Neural cell (in vitro differentiated cells): Measurements from ENCODE around the gene NT5C3A. TPM values are rescaled to one million over a fixed set of nuclear protein-coding genes. Genes with fewer than 3 reads are reported as not detected.

Experiments used
- H2AFZ ChIP-seq: fragments of 200-600, 300-800 bp; sonication (generic), shearing (Covaris generic); 2 replicates; pipeline ENCODE4 v1.6.0; 2014; ENCODE audit warnings: low read depth, mild to moderate bottlenecking, antibody characterized with exemption, low read length, moderate library complexity
- H3F3A ChIP-seq: fragments of 200-600 bp; shearing (Covaris generic); 2 replicates; pipeline ENCODE4 v1.6.1; 2016; ENCODE audit warnings: mild to moderate bottlenecking, moderate library complexity, mixed read lengths, antibody characterized with exemption, low read length; ENCODE audit not compliant: insufficient read depth, poor library complexity, severe bottlenecking
- H3K27ac ChIP-seq: fragments of 200-600, 300-800 bp; sonication (generic), shearing (Covaris generic); 2 replicates; pipeline ENCODE4 v1.5.1; 2014; ENCODE audit warnings: mild to moderate bottlenecking, low read length, moderate library complexity
- H3K27me3 ChIP-seq: fragments of 300-800, 200-600 bp; sonication (generic), shearing (Covaris generic); 2 replicates; pipeline ENCODE4 v1.6.0; 2014; ENCODE audit warnings: mild to moderate bottlenecking, low read depth, low read length, moderate library complexity; ENCODE audit not compliant: insufficient read depth
- H3K36me3 ChIP-seq: fragments of 300-800, 200-600 bp; sonication (generic), shearing (Covaris generic); 2 replicates; pipeline ENCODE4 v1.5.1; 2014; ENCODE audit warnings: mild to moderate bottlenecking, antibody characterized with exemption, low read length, moderate library complexity; ENCODE audit not compliant: insufficient read depth
- H3K4me2 ChIP-seq: fragments of 300-800, 200-600 bp; sonication (generic), shearing (Covaris generic); 2 replicates; pipeline ENCODE4 v1.6.0; 2014; ENCODE audit warnings: mild to moderate bottlenecking, low read length
- H3K4me3 ChIP-seq: fragments of 300-800, 200-600 bp; sonication (generic), shearing (Covaris generic); 2 replicates; pipeline ENCODE4 v1.5.1; 2014; ENCODE audit warnings: mild to moderate bottlenecking, low read length, moderate library complexity
- H3K79me2 ChIP-seq: fragments of 200-600 bp; shearing (Covaris generic); replicated peaks from 2 replicates; pipeline ENCODE4 v1.6.0; 2014; ENCODE audit warnings: mild to moderate bottlenecking, low read length, moderate library complexity; ENCODE audit not compliant: insufficient read depth
- H3K9ac ChIP-seq: fragments of 300-800, 200-600 bp; sonication (generic), shearing (Covaris generic); 2 replicates; pipeline ENCODE4 v1.6.1; 2016; ENCODE audit warnings: mild to moderate bottlenecking, low read length, mixed read lengths
- H3K9me2 ChIP-seq: fragments of 200-600 bp; shearing (Covaris generic); 2 replicates; pipeline ENCODE4 v1.6.1; 2016; ENCODE audit warnings: mild to moderate bottlenecking, low read length, mixed read lengths; ENCODE audit not compliant: insufficient read depth
- H3K9me3 ChIP-seq: fragments of 200-600, 300-800 bp; sonication (generic), shearing (Covaris generic); 2 replicates; pipeline ENCODE4 v1.6.1; 2016; ENCODE audit warnings: mild to moderate bottlenecking, mixed run types, low read length, moderate library complexity, mixed read lengths
- H4K20me1 ChIP-seq: fragments of 200-600 bp; shearing (Covaris generic); 2 replicates; pipeline ENCODE4 v1.6.1; 2016; ENCODE audit warnings: mild to moderate bottlenecking, mixed run types; ENCODE audit not compliant: insufficient read depth
- EP300 ChIP-seq: fragments of 450-650 bp; conservative IDR thresholded peaks from 2 replicates; pipeline ENCODE4 v1.6.1; 2014; ENCODE audit warnings: antibody characterized with exemption, mild to moderate bottlenecking, moderate library complexity; ENCODE audit not compliant: poor library complexity, severe bottlenecking
- EZH2 ChIP-seq: fragments of 200-600, 300-800 bp; shearing (Covaris generic), sonication (generic); IDR thresholded peaks from 2 replicates; pipeline ENCODE4 v1.6.1; 2014; ENCODE audit warnings: antibody characterized with exemption, low read length, borderline replicate concordance, mild to moderate bottlenecking; ENCODE audit not compliant: insufficient read depth, poor library complexity, severe bottlenecking
- MXI1 ChIP-seq: fragments of 450-650 bp; conservative IDR thresholded peaks from 2 replicates; pipeline ENCODE4 v1.6.1; 2014; ENCODE audit warnings: antibody characterized with exemption, mild to moderate bottlenecking; ENCODE audit not compliant: poor library complexity, severe bottlenecking
- POLR2AphosphoS5 ChIP-seq: IDR thresholded peaks from 2 replicates; pipeline ENCODE4 v1.6.1; 2012
- RAD21 ChIP-seq: fragments of 450-650 bp; conservative IDR thresholded peaks from 2 replicates; pipeline ENCODE4 v1.6.1; 2014; ENCODE audit warnings: antibody characterized with exemption, mild to moderate bottlenecking, moderate library complexity
- SMC3 ChIP-seq: fragments of 450-650 bp; conservative IDR thresholded peaks from 2 replicates; pipeline ENCODE4 v1.6.1; 2014; ENCODE audit warnings: antibody characterized with exemption, mild to moderate bottlenecking, moderate library complexity; ENCODE audit not compliant: poor library complexity
- TAF1 ChIP-seq: IDR thresholded peaks from 2 replicates; pipeline ENCODE4 v1.6.1; 2012; ENCODE audit warnings: low read depth
- polyA plus RNA-seq: library from polyadenylated mRNA; depleted of rRNA; stranded (reverse); fragments of >200 nt; gene quantifications from 2 replicates; pipeline ENCODE4 v1.2.3, GENCODE V29; 2014
- TF ChIP-seq, protein P1 (sequence below): IDR thresholded peaks from 2 replicates; pipeline ENCODE4 v1.6.1; 2012; ENCODE audit warnings: borderline replicate concordance
- TF ChIP-seq, protein P2 (sequence below): fragments of 450-650 bp; IDR thresholded peaks from 2 replicates; pipeline ENCODE4 v1.5.1; 2014; ENCODE audit warnings: antibody characterized with exemption, mild to moderate bottlenecking, moderate library complexity; ENCODE audit not compliant: poor library complexity, severe bottlenecking

NT5C3A gene
- polyA plus RNA-seq, 1 donor from 2014 or later: 99.2 TPM

DNA sequence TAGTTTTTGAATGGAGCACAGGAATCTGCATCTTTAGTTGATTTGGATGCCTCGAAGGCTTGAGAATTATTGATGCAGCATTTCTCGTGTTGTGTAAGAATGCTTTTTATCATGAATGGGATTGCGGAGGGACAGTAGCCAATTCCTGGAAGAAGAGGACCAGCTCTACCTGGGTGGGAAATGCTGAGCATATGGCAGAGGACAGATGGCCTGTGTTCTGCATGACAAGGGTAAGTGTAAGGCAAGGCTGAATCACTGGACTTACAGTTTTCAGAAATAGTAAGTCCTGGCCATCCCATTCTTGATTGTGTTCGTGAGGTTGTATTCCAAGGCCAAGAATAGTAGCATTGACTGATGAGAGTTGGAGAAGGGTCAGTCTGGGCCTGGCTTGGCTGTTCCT, 30.7 kb upstream of the NT5C3A start:
- H3K36me3 ChIP-seq: peaks cover 10% of the 10 kb centered on the region
- TF ChIP-seq MXI1: no peak
- TF ChIP-seq, protein P1, sequence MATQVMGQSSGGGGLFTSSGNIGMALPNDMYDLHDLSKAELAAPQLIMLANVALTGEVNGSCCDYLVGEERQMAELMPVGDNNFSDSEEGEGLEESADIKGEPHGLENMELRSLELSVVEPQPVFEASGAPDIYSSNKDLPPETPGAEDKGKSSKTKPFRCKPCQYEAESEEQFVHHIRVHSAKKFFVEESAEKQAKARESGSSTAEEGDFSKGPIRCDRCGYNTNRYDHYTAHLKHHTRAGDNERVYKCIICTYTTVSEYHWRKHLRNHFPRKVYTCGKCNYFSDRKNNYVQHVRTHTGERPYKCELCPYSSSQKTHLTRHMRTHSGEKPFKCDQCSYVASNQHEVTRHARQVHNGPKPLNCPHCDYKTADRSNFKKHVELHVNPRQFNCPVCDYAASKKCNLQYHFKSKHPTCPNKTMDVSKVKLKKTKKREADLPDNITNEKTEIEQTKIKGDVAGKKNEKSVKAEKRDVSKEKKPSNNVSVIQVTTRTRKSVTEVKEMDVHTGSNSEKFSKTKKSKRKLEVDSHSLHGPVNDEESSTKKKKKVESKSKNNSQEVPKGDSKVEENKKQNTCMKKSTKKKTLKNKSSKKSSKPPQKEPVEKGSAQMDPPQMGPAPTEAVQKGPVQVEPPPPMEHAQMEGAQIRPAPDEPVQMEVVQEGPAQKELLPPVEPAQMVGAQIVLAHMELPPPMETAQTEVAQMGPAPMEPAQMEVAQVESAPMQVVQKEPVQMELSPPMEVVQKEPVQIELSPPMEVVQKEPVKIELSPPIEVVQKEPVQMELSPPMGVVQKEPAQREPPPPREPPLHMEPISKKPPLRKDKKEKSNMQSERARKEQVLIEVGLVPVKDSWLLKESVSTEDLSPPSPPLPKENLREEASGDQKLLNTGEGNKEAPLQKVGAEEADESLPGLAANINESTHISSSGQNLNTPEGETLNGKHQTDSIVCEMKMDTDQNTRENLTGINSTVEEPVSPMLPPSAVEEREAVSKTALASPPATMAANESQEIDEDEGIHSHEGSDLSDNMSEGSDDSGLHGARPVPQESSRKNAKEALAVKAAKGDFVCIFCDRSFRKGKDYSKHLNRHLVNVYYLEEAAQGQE: no peak
- TF ChIP-seq SMC3: no peak
- TF ChIP-seq EP300: no peak
- no peaks in the 10 kb centered on the region for H3F3A ChIP-seq

DNA sequence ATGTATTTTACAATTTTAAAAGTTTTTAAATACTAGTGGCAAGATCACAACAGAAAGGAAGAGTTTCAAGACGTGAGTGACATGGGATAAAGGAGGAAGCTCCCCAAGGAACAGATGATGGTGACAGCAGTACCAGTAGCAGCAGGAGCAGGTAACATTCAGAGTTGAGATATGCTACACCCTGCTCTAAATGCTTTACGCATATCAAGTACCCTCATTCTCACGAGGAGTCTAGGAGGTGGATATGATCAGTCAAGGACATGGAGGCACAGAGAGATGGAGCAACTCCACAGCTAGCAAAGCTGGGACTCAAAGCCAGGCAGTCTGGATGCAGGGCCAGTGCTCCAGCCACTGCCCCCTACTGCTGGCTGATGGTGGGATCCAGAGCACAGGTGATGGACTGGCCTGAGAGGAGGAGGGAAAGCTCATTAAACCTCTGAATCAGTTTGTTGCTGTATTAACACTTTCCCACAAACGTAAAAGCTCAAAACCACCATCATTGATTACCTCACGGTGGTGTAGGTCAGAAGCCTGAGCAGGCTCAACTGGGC, 29.1 kb upstream of the NT5C3A start:
- H4K20me1 ChIP-seq: no peaks in the 10 kb centered on the region
- TF ChIP-seq POLR2AphosphoS5 (no peak), EP300 (no peak), SMC3 (no peak), RAD21 (no peak), MXI1 (no peak), EZH2 (no peak), TAF1 (no peak)
- TF ChIP-seq, protein P1: no peak
- TF ChIP-seq, protein P2, sequence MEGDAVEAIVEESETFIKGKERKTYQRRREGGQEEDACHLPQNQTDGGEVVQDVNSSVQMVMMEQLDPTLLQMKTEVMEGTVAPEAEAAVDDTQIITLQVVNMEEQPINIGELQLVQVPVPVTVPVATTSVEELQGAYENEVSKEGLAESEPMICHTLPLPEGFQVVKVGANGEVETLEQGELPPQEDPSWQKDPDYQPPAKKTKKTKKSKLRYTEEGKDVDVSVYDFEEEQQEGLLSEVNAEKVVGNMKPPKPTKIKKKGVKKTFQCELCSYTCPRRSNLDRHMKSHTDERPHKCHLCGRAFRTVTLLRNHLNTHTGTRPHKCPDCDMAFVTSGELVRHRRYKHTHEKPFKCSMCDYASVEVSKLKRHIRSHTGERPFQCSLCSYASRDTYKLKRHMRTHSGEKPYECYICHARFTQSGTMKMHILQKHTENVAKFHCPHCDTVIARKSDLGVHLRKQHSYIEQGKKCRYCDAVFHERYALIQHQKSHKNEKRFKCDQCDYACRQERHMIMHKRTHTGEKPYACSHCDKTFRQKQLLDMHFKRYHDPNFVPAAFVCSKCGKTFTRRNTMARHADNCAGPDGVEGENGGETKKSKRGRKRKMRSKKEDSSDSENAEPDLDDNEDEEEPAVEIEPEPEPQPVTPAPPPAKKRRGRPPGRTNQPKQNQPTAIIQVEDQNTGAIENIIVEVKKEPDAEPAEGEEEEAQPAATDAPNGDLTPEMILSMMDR: no peak
- H3K4me2 ChIP-seq: no peak overlapping the region
- H3K4me3 ChIP-seq: no peak overlapping the region
- H2AFZ ChIP-seq: no peak overlapping the region
- H3K36me3 ChIP-seq: peaks cover 9% of the 10 kb centered on the region
- no peak overlapping the region for H3K27ac ChIP-seq
- H3K9ac ChIP-seq: no peak overlapping the region
- no peaks in the 10 kb centered on the region for H3K9me2 ChIP-seq
- no peaks in the 10 kb centered on the region for H3K9me3 ChIP-seq
- no peaks in the 10 kb centered on the region for H3K27me3 ChIP-seq
- no peaks in the 10 kb centered on the region for H3F3A ChIP-seq
- no peaks in the 10 kb centered on the region for H3K79me2 ChIP-seq

More for the DNA sequence above, 30.7 kb upstream of the NT5C3A start:
- Histone ChIP-seq H3K27ac (no peak overlapping the region), H3K4me2 (no peak overlapping the region), H2AFZ (no peak overlapping the region), H3K79me2 (no peaks in the 10 kb centered on the region), H3K9ac (no peak overlapping the region), H3K4me3 (no peak overlapping the region), H3K27me3 (no peaks in the 10 kb centered on the region), H4K20me1 (no peaks in the 10 kb centered on the region), H3K9me3 (no peaks in the 10 kb centered on the region), H3K9me2 (no peaks in the 10 kb centered on the region)
